Mesothelial cell of epicardium (in vitro differentiated cells): Measurements from ENCODE around the gene TBC1D3B. TPM values are rescaled to one million over a fixed set of nuclear protein-coding genes. Genes with fewer than 3 reads are reported as not detected.
"Not testable (repeated sequence)": the region's sequence is repeated elsewhere in the genome, so short reads cannot be mapped to it uniquely, and the experiment has no call there.

ENCODE experiments used
- DNase-seq, 2 experiments: peaks; one replicate each; pipeline ENCODE4 v3.0.0; 2021; ENCODE audit warnings: low spot score in 2 of 2; ENCODE audit not compliant: unreplicated experiment in 2 of 2
- H3K27ac Mint-ChIP-seq: 2 replicates; pipeline ENCODE4 v1.8.0; 2021; ENCODE audit warnings: mixed read lengths
- H3K27me3 Mint-ChIP-seq: 2 replicates; pipeline ENCODE4 v1.8.0; 2021; ENCODE audit warnings: low read depth, mixed read lengths
- H3K36me3 Mint-ChIP-seq: 2 replicates; pipeline ENCODE4 v1.8.0; 2021; ENCODE audit warnings: mixed read lengths
- H3K4me1 Mint-ChIP-seq: 2 replicates; pipeline ENCODE4 v1.8.0; 2021; ENCODE audit warnings: mixed read lengths
- H3K4me3 Mint-ChIP-seq: 2 replicates; pipeline ENCODE4 v1.8.0; 2021; ENCODE audit warnings: mild to moderate bottlenecking, moderate library complexity, mixed read lengths
- H3K9me3 Mint-ChIP-seq: 2 replicates; pipeline ENCODE4 v1.8.0; 2021; ENCODE audit warnings: mixed read lengths
- total RNA-seq: library from RNA; stranded (reverse); gene quantifications from 3 replicates; pipeline ENCODE4 v1.2.1, GENCODE V29; 2021
- TF ChIP-seq, protein P1 (sequence below): fragments of 200-600 bp; sonication (generic); IDR thresholded peaks from one replicate; pipeline ENCODE4 v1.5.0; 2021; ENCODE audit warnings: antibody characterized with exemption; ENCODE audit not compliant: unreplicated experiment

TBC1D3B gene
- total RNA-seq, 1 donor from 2014 or later = 27.9 TPM

DNA sequence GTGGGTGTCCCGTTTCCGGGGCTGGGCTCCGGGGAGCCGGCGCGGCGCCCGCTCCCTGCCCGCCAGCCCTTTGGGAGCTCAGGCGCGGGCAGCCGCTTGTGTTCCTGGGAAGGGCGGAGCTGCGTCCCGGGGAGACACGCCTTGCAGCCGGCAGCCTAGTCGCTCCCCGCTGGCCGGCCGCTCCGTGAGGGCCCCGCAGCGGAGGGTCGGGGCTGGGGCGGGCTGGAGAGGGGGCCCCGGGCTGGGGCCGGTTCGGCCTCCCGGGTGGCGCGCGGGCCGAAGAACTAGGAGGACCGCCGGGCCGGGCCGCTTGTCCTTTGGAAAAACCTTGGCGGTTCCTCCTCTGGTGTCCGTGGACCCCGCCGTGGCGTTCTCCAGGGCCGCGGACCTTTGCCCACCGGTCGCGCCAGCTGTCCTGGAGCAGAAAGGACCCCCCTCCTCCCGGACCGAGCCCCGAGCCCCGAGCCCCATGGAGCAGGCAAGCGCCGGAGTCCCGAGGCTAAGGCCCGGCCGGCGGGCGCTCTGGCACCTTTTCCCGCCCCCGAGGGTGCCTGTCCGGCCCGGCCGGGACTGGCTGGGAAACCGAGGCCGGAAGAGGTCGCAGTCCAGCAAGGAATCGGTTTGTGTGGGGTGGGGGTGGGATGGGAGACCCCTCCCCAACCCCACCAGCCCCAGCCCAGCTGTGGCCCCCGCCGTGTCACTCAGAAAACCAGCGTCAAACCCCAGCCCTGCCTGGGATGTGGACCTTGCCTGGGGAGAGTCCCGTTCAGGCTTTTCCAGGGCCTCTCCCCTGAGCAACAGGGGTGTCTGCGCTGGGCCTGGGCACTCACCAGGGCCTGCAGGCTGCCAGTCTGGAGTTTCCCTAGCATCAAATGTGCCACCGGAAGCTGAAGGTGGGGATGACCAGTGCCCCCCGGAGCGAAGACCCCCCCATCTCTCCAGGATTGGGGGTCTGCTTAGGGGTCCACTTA, 6.8 kb upstream of the TBC1D3B start:
- H3K27ac Mint-ChIP-seq = no peak overlapping the region
- H3K4me1 Mint-ChIP-seq = peaks cover 6% of the 10 kb centered on the region
- peaks cover 74% of the 10 kb centered on the region for H3K27me3 Mint-ChIP-seq
- H3K9me3 Mint-ChIP-seq = no peaks in the 10 kb centered on the region
- TF ChIP-seq, protein P1, sequence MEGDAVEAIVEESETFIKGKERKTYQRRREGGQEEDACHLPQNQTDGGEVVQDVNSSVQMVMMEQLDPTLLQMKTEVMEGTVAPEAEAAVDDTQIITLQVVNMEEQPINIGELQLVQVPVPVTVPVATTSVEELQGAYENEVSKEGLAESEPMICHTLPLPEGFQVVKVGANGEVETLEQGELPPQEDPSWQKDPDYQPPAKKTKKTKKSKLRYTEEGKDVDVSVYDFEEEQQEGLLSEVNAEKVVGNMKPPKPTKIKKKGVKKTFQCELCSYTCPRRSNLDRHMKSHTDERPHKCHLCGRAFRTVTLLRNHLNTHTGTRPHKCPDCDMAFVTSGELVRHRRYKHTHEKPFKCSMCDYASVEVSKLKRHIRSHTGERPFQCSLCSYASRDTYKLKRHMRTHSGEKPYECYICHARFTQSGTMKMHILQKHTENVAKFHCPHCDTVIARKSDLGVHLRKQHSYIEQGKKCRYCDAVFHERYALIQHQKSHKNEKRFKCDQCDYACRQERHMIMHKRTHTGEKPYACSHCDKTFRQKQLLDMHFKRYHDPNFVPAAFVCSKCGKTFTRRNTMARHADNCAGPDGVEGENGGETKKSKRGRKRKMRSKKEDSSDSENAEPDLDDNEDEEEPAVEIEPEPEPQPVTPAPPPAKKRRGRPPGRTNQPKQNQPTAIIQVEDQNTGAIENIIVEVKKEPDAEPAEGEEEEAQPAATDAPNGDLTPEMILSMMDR = no peak
- H3K36me3 Mint-ChIP-seq = no peaks in the 10 kb centered on the region
- peak; percentile 82 to 92 for DNase-seq
- H3K4me3 Mint-ChIP-seq = peak overlapping the region; percentile 76

DNA sequence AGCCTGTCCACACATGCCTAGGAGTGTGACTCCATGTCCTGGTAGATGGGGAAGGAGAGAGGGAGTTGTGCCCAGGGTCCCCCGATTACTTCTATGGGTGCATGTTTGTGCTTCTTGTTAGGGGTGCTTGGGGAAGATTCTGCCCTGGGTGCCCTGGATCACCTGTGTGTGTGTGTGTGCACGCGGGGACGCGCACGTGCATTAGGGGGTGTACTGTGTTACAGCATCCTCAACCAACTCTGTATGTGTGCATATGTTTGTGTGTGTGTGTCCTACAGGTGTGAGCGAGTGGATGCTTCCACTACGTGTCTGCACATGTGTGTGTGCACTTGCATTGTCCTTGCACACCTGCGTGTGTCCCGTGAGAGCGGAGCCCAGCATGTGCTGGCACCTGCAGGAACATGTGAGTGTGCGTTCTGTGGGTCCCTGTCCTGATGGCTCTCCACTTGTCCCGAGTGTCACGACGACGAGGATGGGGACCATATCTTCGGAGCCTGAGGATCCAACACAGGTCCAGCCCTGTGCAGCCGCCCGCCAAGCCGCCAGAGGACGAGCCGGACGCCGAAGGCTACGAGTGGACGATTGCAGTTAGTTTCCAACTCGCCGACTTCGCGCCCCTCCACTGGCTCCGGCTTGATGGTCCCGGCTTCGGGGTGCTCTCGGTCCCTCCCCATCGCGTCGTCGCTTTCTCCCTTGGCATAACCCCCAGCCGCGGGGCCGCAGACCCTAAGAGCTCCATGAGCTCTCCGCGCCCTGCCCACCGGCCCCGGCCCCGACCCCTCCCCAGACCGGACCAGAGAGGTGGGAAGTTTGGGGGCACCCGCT, 6.0 kb upstream of the TBC1D3B start:
- Mint-ChIP-seq H3K36me3 (no peaks in the 10 kb centered on the region), H3K27me3 (peaks cover 65% of the 10 kb centered on the region), H3K4me3 (peak overlapping the region; percentile 76), H3K9me3 (no peaks in the 10 kb centered on the region), H3K27ac (no peak overlapping the region), H3K4me1 (peaks cover 6% of the 10 kb centered on the region)
- DNase-seq = peak in 1 of 2 experiments; percentile 74
- TF ChIP-seq, protein P1 = no peak

DNA sequence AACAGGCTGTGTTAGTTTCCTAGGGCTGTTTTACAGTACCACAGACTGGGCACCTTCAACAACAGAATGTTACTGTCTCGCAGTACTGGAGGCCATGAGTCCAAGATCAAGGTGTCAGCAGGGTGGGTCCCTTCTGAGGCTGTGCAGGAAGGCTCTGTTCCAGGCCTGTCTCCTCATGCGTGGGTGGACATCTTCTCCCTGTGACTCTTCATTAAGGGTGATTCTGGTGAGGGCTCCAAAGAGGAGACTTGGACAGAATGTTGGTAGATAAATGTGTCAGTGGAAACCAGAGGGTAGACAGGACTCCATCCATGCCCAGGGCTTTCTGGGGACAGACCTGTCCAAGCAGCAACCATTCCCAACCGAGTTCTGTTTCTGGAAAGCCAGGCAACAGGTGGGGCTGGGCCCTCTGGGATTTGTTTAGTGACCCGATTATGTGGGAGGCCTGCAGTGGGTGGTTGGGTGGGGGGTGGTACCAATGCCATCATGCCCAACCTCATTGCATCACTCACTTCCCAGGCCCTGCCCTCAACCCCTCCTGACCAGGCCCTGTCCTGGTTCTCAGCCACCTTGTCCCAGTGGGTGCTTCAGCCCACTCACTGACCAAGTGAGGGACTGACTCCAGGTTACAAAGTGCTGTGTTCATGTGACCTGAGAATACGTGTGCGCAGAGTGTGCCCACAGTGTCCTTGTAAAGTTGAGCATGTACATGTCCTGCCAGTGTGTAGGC, 5.2 kb upstream of the TBC1D3B start:
- DNase-seq, H3K4me1 Mint-ChIP-seq: not testable (repeated sequence)

DNA sequence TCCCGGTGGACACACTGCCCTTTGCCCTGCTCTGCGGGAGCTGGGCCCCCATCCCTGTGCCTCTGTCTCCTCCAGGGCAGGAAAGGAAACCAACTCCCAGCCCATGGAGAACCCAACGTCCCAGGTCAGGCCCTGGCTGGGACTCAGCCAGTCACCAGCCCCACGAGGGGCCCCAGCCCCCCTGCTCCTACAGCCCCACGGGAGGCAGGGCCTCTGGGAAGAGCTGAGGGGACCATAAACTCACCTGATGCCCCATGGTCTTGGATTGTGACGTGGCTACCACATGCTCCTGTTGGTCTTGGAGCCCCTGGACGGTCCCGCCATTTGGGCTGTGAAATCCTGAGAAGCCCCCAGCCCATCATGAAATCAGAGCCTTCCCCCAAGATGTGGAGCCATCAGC, 7.6 kb downstream of the TBC1D3B start:
- not testable (repeated sequence) for H3K27ac Mint-ChIP-seq, H3K4me1 Mint-ChIP-seq, H3K27me3 Mint-ChIP-seq, H3K36me3 Mint-ChIP-seq, DNase-seq, H3K4me3 Mint-ChIP-seq, H3K9me3 Mint-ChIP-seq

More for the DNA sequence above, 5.2 kb upstream of the TBC1D3B start:
- Mint-ChIP-seq H3K27me3 (peaks cover 61% of the 10 kb centered on the region), H3K4me3 (peak overlapping the region; percentile 76)
- not testable (repeated sequence) for H3K9me3 Mint-ChIP-seq, H3K27ac Mint-ChIP-seq, H3K36me3 Mint-ChIP-seq

DNA sequence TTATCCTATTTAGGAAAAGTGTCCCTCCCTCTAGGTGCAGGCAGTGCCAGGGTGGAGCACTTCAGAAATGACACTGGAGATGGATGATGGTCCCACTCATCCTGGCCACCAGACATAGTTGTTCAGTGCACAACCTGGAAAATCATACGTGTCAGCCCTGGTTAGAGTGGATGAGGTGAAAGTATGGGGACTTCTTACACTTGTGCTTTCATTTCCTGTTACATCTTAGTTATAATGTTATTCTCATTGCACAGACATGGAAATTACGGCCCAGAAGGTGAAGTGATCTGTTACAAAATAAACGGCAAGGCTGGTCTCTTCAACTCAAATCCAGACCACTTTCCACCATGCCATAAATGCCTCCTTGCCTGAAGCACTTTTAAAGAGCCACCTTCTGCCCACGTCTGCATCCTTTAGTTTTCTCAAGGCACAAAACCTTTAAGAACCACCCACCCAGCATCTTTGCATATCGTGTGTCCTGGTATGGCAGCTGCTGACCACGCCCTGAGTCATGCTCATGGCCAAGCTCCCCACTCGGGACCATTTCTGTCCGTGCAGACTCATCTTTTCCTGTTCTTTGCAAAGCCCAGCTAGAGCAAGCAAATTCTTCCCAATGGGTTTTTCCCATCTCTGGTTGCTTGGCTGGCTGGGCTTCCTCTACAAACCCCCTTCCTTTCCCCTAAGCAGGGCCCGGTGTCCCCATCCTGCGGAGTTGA, 22.4 kb downstream of the TBC1D3B start:
- H3K27me3 Mint-ChIP-seq = peaks cover 67% of the 10 kb centered on the region
- no peak overlapping the region for H3K4me3 Mint-ChIP-seq
- no peak for DNase-seq
- H3K9me3 Mint-ChIP-seq = no peaks in the 10 kb centered on the region
- H3K36me3 Mint-ChIP-seq = no peaks in the 10 kb centered on the region
- TF ChIP-seq, protein P1 = no peak
- no peaks in the 10 kb centered on the region for H3K4me1 Mint-ChIP-seq
- H3K27ac Mint-ChIP-seq = no peak overlapping the region

DNA sequence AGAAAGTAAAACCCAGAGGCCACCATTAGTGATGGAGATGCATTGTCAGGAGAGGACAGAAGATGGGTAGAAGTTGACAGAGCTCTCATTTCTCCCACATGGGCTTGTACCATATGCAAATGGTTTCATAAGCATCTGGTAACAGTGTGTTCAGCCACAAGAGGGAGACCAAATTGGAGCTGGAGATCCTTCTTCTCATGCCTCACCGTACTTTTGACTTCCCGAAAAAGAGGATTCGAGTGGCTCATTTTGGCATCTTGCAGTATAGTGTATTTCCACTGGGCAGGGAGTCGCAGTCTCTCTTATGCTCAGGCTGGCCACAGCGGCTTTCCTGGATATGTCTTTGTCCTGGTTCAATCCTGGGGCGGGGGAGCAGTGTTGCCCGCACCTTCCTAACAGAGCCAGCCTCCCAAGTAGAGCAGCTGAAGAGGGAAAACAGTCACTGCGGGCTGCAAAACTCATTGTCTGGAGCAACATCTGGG, 23.8 kb downstream of the TBC1D3B start:
- H3K27ac Mint-ChIP-seq = no peak overlapping the region

More for the DNA sequence above, 23.8 kb downstream of the TBC1D3B start:
- TF ChIP-seq, protein P1 = no peak
- Mint-ChIP-seq H3K4me3 (no peak overlapping the region), H3K9me3 (no peaks in the 10 kb centered on the region), H3K27me3 (peaks cover 71% of the 10 kb centered on the region), H3K36me3 (no peaks in the 10 kb centered on the region), H3K4me1 (no peaks in the 10 kb centered on the region)
- DNase-seq = no peak
